SJCRH30 (cell line): ENCODE measurements around the gene OSBPL7. TPM values are rescaled to one million over a fixed set of nuclear protein-coding genes. Genes with fewer than 3 reads are reported as not detected.

Experiments used
- DNase-seq, 2 experiments: peaks; one replicate each; pipeline ENCODE4 v3.0.0-alpha.2; 2015 to 2020
- H3K27ac ChIP-seq: fragments of 250-450 bp; sonication (Bioruptor Pico); 2 replicates; pipeline ENCODE4 v1.5.1; 2020; ENCODE audit warnings: mild to moderate bottlenecking, moderate library complexity
- H3K27me3 ChIP-seq: fragments of 250-450 bp; sonication (Bioruptor Pico); 2 replicates; pipeline ENCODE4 v1.5.1; 2020; ENCODE audit warnings: mild to moderate bottlenecking, moderate library complexity
- H3K36me3 ChIP-seq: fragments of 250-450 bp; sonication (Bioruptor Pico); 2 replicates; pipeline ENCODE4 v1.5.1; 2020; ENCODE audit warnings: mild to moderate bottlenecking, moderate library complexity
- H3K4me1 ChIP-seq: fragments of 250-450 bp; sonication (Bioruptor Pico); 2 replicates; pipeline ENCODE4 v1.5.1; 2020; ENCODE audit warnings: mild to moderate bottlenecking, moderate library complexity
- H3K4me3 ChIP-seq: fragments of 250-450 bp; sonication (Bioruptor Pico); 2 replicates; pipeline ENCODE4 v1.5.1; 2020; ENCODE audit warnings: mild to moderate bottlenecking, moderate library complexity
- H3K9me3 ChIP-seq: fragments of 250-450 bp; sonication (Bioruptor Pico); replicated peaks from 2 replicates; pipeline ENCODE4 v1.5.1; 2020; ENCODE audit warnings: mild to moderate bottlenecking, moderate library complexity
- total RNA-seq: library from RNA; depleted of rRNA; stranded (reverse); fragments of >200 nt; shearing (Covaris generic); gene quantifications from 2 replicates; pipeline ENCODE4 v1.2.3, GENCODE V29; 2014

The OSBPL7 gene
- total RNA-seq, 1 experiment from 2014 or later: 10.5 TPM

DNA sequence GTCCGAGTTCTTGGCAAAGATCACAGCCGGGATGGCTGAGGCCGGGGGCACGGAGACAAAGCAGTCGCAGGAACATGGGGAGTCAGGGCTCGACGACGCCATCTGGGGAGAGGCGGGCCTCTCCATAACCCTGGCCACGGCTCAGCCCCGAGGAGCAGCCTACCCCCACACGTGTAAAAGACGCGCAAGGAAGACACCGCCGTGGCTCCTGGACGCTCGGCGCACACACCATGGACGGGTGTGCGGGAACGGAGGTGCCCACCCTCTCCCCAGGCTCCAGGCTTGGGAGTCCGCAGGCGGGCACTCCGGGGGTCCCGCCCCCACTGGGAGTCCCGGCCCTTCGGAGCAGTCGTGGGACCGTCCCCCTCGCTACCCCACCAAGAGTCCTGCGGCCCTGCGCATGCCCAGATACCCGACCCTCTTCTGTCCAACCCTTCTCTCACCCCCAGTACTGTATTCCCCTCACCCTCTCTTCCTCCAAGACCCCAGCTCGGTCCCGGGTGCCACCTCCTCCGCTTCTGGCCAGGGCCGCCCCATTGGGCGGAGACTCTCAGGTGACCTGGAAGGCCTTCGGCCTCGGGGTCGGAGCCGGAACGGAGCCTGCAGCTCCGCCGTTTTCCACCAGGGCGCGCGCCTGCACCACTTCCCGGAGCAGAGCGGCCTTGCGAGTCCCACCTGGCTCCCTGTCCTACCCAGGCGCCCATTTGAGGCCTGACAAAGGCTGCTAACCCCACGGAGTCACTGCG lies 19.3 kb upstream of the OSBPL7 start, which contains the start of gene SCRN2:
TSS of gene SCRN2 (minus strand) at position 532 of the 746 bp plus-strand sequence. CDS start at position 102, 430 bp downstream.
- Histone ChIP-seq H3K36me3 (no peaks in the 10 kb centered on the region), H3K4me1 (peaks cover 12% of the 10 kb centered on the region), H3K9me3 (no peaks in the 10 kb centered on the region), H3K27me3 (peaks cover 17% of the 10 kb centered on the region; the same call in 1 of the 2 replicates), H3K27ac (peak within 1 kb of the TSS; percentile 8; the same call in 1 of the 2 replicates), H3K4me3 (peak within 1 kb of the TSS; percentile 73)
- peak; percentile 89 to 93 for DNase-seq

DNA sequence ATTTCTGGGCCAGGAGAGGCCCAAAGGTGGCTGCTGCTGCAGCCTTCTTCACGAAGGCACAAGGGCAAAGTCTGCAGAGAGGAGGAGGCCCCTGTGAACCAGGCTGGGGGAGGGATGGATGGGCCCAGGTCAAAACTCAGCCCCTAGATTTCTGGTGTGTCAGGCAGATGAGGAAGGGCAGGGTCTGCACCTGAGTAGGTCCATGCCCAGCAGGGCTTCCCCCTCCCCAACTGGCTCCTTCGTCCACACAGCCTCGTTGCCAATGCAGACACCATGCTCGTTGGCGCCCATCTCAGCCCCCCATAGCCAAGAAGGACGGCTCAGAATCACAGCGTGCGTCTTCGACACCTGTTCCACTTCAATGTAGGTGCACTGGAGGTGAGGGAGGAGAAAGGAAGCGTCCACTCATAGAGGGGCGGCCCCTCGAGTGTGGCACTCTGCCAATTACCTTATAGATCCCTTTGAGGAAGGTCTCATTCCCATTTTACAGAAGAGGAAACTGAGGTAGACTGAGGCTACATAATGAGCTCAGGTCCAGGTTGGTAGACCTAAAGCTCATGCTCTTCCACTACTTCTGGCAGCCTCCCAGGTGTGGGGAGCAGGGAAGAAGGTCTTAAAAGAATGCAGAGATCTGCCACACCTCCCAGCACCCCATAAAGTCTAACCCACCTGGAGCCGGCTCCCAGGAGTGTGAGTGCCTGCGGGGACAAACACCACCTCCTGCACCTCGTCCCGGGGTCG lies 18.6 kb upstream of the OSBPL7 start:
- H3K27me3 ChIP-seq: peaks cover 10% of the 10 kb centered on the region; the same call in 1 of the 2 replicates
- DNase-seq: no peak

DNA sequence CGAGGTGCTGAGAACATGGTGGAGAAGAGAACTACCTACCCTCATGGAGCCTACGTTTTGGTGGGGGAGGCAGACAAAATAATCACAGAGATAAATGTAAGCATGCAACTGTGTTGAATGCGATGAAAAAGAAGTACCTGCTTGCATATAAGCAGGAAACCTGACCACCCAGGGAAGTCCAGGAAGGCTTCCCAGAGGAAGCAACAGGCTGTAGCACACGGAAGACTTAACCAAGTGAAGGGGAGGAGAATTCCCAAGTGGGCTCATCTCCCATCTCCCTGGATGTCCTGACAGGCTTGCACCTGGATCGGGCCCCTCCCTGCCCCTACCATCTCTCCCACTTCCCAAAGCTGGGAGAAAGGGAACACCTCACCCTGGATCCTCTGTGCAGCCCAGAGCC lies 17.5 kb upstream of the OSBPL7 start:
- no peak for DNase-seq
- Histone ChIP-seq H3K4me3 (no peak overlapping the region), H3K9me3 (no peaks in the 10 kb centered on the region), H3K4me1 (peaks cover 12% of the 10 kb centered on the region), H3K27me3 (no peaks in the 10 kb centered on the region), H3K36me3 (no peaks in the 10 kb centered on the region), H3K27ac (no peak overlapping the region)

More for the DNA sequence above, 18.6 kb upstream of the OSBPL7 start:
- Histone ChIP-seq H3K36me3 (no peaks in the 10 kb centered on the region), H3K27ac (no peak overlapping the region; the same call in 1 of the 2 replicates), H3K4me3 (peak overlapping the region; percentile 73), H3K4me1 (peaks cover 12% of the 10 kb centered on the region), H3K9me3 (no peaks in the 10 kb centered on the region)

DNA sequence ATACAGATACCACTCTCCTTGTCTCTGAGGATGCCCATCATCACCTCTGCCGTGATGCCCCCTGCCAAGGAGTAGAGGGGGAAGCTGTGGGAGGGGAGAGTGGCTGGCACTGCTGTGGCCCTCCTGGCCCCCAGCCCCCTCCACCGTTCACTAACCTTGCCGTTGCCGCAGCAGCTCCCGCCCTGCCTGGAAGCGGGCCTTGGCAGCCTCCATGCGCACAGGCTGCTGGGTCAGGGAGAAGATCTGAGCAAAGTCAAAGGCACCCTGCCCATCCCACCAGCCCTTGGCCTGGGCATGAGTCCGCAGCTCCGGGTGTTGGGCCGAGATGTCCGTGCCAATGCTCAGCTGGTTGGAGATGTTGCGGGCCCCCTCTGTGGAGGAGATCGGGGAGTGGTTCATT lies 17.0 kb upstream of the OSBPL7 start:
- H3K9me3 ChIP-seq: no peaks in the 10 kb centered on the region
- H3K4me1 ChIP-seq: peaks cover 12% of the 10 kb centered on the region
- no peak for DNase-seq
- H3K27ac ChIP-seq: no peak overlapping the region
- no peak overlapping the region for H3K4me3 ChIP-seq
- H3K36me3 ChIP-seq: no peaks in the 10 kb centered on the region
- H3K27me3 ChIP-seq: no peaks in the 10 kb centered on the region

DNA sequence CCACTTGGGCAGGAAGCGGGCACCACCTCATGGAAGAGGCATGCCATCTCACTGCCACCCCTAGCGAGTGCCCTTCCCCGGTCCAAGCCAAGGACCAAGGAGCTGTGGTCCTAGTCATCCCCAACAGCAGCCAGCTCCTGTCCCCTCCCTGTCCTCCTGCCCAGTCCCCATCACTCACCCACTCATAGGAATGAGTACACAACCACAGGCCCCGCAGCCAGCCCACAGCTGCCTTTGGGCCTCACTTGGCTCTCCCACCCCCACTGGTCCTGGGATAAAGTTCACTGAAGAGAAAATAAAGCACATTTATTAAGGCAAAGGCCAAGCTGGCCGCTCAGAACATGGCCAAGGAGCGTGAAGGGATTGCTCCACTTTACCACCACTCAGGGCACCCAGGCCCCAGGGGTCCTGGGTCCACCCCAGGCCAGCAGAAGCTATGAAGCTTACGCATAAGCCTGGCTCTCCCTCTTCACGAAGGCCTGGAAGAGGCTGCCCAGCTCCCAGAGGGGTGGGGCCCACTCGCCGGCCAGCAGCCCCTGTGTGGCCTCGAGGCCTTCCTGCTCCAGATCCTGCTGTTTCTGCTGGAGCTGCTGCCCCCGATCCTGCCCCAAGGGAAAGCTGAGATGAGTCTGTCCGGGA lies 15.9 kb upstream of the OSBPL7 start:
- H3K4me3 ChIP-seq: no peak overlapping the region
- no peak for DNase-seq
- no peaks in the 10 kb centered on the region for H3K27me3 ChIP-seq
- peaks cover 8% of the 10 kb centered on the region for H3K4me1 ChIP-seq
- H3K9me3 ChIP-seq: no peaks in the 10 kb centered on the region
- no peak overlapping the region for H3K27ac ChIP-seq
- H3K36me3 ChIP-seq: no peaks in the 10 kb centered on the region

DNA sequence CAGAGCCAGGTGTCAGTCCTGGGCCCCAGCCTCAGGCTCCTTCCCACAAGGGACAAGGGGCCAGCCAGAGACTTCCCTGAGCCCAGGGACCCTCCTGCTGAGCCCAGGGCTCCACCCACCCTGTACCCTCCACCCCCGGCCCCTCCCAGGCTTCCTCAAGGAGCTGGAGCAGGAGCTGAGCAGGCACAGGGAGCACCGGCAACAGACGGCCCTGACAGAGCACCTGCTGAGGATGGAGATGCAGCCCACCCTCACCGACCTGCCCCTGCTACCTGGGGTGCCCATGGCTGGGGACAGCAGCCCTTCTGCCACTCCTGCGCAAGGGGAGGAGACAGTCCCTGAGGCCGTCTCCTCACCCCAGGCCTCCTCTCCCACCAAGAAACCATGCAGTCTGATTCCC lies 15.0 kb upstream of the OSBPL7 start:
- Histone ChIP-seq H3K27me3 (no peaks in the 10 kb centered on the region), H3K4me3 (no peak overlapping the region), H3K27ac (no peak overlapping the region), H3K36me3 (no peaks in the 10 kb centered on the region), H3K9me3 (no peaks in the 10 kb centered on the region), H3K4me1 (peaks cover 2% of the 10 kb centered on the region)
- no peak for DNase-seq

DNA sequence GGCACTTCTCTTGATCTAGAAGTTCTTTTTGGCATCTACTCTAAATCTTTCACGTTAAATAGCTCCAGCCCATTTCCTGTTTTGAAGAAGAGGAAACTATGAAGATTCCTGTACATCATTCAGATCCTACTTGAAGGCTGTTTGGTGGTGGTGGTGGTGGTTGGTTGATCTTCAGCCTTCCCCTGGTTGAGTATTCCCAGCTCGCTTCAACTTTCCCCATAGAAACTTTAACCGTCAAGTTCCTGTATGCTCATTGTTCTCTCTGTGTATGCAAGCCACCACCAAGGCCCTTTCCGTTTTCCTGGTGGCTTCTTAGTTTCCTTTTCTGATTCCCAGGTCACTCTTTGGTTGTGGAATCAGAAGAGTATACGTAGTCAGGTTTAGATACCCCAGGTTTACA lies 13.2 kb upstream of the OSBPL7 start:
- Histone ChIP-seq H3K4me1 (no peaks in the 10 kb centered on the region), H3K4me3 (no peak overlapping the region), H3K36me3 (no peaks in the 10 kb centered on the region), H3K9me3 (no peaks in the 10 kb centered on the region), H3K27me3 (no peaks in the 10 kb centered on the region), H3K27ac (no peak overlapping the region)
- DNase-seq: no peak

DNA sequence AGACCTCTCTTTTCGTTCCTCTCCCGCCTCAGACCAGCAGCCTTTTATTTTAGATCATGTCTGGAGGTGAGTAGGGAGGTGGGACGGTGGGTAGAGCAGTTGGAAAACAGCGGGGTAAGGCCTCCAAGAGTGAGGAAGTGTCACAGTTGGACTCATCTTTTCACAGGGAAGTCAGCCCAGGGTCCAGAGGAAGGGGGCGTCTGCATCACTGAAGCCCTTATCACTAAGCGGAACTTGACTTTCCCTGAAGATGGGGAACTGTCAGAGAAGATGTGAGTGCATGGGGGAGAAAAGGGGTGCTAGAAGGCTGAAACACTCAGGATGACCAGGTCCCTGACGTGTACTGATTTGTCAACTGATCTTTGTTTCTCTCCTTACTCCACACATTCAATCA lies 10.3 kb upstream of the OSBPL7 start:
- H3K4me3 ChIP-seq: peak overlapping the region; percentile 80
- H3K4me1 ChIP-seq: no peaks in the 10 kb centered on the region
- H3K9me3 ChIP-seq: no peaks in the 10 kb centered on the region
- DNase-seq: no peak
- H3K27ac ChIP-seq: no peak overlapping the region
- H3K27me3 ChIP-seq: no peaks in the 10 kb centered on the region
- H3K36me3 ChIP-seq: peaks cover 11% of the 10 kb centered on the region; the same call in 1 of the 2 replicates

DNA sequence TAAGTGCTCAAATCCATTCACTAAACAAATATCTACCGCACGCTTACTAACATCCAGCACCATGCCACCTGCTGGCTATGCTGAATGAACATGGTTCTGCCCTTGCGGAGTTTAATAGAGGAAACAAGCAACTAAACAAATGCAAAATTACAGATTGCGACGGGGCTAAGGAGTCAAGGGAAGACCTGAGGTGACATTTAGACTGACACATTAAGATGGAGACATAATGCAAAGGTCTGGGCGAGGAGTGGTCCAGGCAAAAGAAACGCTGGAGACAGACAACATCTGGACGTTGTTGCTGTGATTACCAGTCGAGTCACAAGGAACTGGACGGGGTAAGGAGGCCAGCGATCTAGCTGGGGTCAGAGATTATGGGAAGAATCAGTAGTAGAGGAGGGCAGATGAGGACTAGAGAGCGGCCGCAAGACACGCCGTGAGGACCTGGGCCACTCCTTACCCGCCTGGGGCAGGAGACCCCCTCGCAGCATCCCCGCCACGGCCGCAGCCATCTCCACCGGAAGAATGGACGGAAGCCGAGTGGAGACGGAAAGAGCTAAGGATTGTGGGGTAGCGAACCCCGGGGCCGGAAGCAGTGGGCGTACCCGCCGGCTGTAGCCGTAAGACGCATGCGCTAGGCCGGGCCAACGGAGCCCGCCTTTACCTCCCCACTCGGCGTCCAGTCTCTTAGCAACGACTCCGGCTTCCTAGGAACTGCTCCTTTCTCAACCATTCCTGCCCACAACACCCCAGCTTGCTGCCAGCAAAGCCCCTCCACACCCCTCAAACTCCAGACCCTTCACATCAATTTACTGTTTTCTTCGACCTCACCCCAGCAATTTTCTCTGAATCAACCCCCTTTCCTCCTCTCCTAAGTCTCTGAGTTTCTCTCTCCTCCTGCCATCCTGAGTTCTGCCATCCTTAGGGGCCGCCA lies 9.7 kb upstream of the OSBPL7 start, which contains the start of the genes LRRC46 and MRPL10:
TSS of gene LRRC46 (plus strand) at position 668 of the 931 bp plus-strand sequence. CDS start 320 bp downstream, outside the sequence.
TSS of gene MRPL10 (minus strand) at position 539 of the 931 bp plus-strand sequence. CDS start at position 509, 30 bp downstream.
- Histone ChIP-seq H3K4me3 (peak within 1 kb of the TSS; percentile 80), H3K4me1 (no peaks in the 10 kb centered on the region), H3K36me3 (peaks cover 15% of the 10 kb centered on the region; the same call in 1 of the 2 replicates), H3K9me3 (no peaks in the 10 kb centered on the region), H3K27me3 (no peaks in the 10 kb centered on the region), H3K27ac (peak within 1 kb of the TSS; percentile 44)
- peak; percentile 92 to 96 for DNase-seq

DNA sequence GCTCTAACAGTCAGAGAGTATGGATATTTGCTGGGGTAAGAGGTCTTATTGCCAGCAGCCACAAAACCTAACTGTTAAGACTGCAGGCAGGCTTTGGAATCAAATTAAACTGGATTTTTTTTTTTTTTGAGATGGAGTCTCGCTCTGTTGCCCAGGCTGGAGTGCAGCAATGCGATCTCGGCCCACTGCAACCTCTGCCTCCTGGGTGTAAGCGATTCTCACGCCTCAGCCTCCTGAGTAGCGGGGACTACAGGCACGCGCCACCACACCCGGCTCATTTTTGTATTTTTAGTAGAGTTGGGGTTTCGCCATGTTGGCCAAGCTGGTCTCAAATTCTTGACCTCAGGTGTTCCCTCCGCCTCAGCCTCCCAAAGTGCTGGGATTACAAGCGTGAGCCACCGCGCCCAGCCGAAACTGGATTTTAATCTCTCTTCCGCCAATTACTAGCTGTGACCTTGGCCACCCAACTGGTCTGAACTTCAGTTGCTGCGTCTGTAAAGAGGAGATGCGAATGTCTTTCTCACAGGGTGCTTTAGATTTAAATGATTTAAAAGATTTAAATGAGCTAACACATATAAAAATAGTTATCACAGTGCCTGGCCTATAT lies 8.9 kb upstream of the OSBPL7 start:
- Histone ChIP-seq H3K27me3 (no peaks in the 10 kb centered on the region), H3K9me3 (no peaks in the 10 kb centered on the region), H3K27ac (no peak overlapping the region; the same call in 1 of the 2 replicates), H3K4me3 (peak overlapping the region; percentile 80), H3K4me1 (no peaks in the 10 kb centered on the region), H3K36me3 (peaks cover 15% of the 10 kb centered on the region; the same call in 1 of the 2 replicates)
- no peak for DNase-seq

DNA sequence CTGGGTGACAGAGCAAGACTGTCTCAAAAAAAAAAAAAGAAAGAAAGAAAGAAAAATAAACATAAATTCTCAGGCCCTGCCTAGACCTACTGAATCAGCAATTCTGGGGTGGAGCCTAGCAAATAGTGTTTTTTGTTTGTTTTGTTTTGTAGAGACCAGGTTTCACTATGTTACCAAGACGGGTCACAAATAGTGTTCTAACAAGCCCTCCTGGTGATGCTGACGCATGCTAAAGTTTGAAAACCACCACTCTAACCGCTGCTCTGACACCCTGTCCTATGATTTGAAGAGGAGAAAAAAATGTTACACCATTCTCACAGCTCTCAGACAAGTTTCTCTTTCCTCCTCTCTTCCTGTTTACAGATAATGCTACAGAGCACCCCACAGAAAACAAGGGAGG lies 8.3 kb upstream of the OSBPL7 start:
- Histone ChIP-seq H3K9me3 (no peaks in the 10 kb centered on the region), H3K4me1 (no peaks in the 10 kb centered on the region), H3K27me3 (no peaks in the 10 kb centered on the region), H3K36me3 (peaks cover 15% of the 10 kb centered on the region; the same call in 1 of the 2 replicates), H3K27ac (no peak overlapping the region), H3K4me3 (no peak overlapping the region)
- DNase-seq: no peak

DNA sequence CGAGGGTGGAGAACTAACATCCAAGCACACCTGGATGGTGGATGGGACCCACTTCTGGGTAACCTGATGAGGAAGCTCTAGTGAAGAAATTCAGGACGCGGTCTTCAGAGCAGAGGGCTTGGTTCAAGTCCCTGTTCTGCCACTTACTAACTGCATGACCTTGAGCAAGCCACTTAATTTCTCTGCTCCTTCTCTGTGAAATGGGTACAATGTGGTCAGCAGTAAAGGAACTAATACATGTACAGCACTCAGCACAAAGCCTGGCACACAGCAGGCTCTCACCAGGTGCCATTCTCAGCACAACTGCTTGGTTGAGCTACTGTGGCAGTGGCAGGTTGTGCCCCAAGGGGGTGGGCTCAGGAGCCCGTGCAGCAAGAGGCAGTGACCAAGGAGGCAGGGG lies 1.9 kb upstream of the OSBPL7 start:
- H3K27me3 ChIP-seq: no peaks in the 10 kb centered on the region
- H3K36me3 ChIP-seq: peaks cover 15% of the 10 kb centered on the region; the same call in 1 of the 2 replicates
- H3K4me1 ChIP-seq: peaks cover 8% of the 10 kb centered on the region; the same call in 1 of the 2 replicates
- H3K27ac ChIP-seq: no peak overlapping the region
- no peaks in the 10 kb centered on the region for H3K9me3 ChIP-seq
- no peak overlapping the region for H3K4me3 ChIP-seq
- no peak for DNase-seq

DNA sequence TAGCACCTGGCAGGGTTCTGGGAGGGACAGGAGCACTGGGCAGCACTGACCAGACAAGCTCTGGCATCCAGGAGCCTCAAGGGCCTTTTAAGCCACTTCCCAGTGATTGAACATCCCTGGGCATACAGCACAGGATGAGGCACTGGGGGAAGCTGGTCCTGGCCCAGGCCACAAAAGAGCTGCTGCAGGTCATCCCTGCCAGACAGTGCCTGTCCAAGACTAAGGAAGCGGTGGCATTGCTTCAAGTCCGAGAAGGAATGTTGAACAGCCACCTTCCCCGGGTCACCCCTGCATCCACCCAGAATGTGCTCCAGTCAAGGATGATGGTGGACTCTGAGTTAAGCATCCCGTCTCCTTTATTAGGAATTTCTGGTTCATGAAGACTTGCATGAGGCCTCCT lies 1.2 kb upstream of the OSBPL7 start:
- no peak for DNase-seq

More for the DNA sequence above, 1.2 kb upstream of the OSBPL7 start:
- H3K27ac ChIP-seq: no peak overlapping the region
- H3K4me3 ChIP-seq: no peak overlapping the region
- H3K4me1 ChIP-seq: peaks cover 8% of the 10 kb centered on the region; the same call in 1 of the 2 replicates
- no peaks in the 10 kb centered on the region for H3K9me3 ChIP-seq
- H3K36me3 ChIP-seq: peaks cover 10% of the 10 kb centered on the region; the same call in 1 of the 2 replicates
- H3K27me3 ChIP-seq: no peaks in the 10 kb centered on the region
